ENCODE data around the gene TFR2. TPM values are rescaled to one million over a fixed set of nuclear protein-coding genes. Genes with fewer than 3 reads are reported as not detected.
A peak's percentile ranks its signal among the peaks of the same experiment; 100 is the strongest.

The TFR2 gene
- total and polyA plus RNA-seq, 2 of the 13 experiments (the other 11 are each of a cell fraction or from before 2014, with no cell fraction given): 36.9 to 64.2 TPM

- TF ChIP-seq ZBTB40 (IDR thresholded peaks at IDR 0.05) (no peak), ZBTB40 (CRISPR knock-in tag; IDR thresholded peaks at IDR 0.05) (peak; percentile 78; the same call in 1 of the 2 replicates), ZBTB20 (CRISPR knock-in tag; IDR thresholded peaks at IDR 0.05; ENCODE audit: borderline replicate concordance, low read depth) (peak; percentile 20; the same call in 1 of the 2 replicates), ZNF740 (CRISPR knock-in tag; IDR thresholded peaks at IDR 0.05) (peak; percentile 94), RXRB (CRISPR knock-in tag; IDR thresholded peaks at IDR 0.05; ENCODE audit: borderline replicate concordance) (peak; percentile 69), ZSCAN25 (CRISPR knock-in tag; IDR thresholded peaks at IDR 0.05) (peak; percentile 61), ZNF788 (CRISPR knock-in tag; IDR thresholded peaks at IDR 0.05; ENCODE audit: borderline replicate concordance) (peak; percentile 87), ZNF709 (CRISPR knock-in tag; IDR thresholded peaks at IDR 0.05) (no peak; the same call in 1 of the 2 replicates), HCFC1 (IDR thresholded peaks at IDR 0.05; ENCODE audit: low read depth, low read length) (peak; percentile 37; the same call in 1 of the 2 replicates), FLYWCH1 (CRISPR knock-in tag; IDR thresholded peaks at IDR 0.05) (0 out of 2 replicates have a peak, but pooled peaks have one; percentile 16), ZNF431 (CRISPR knock-in tag; IDR thresholded peaks at IDR 0.05; ENCODE audit: borderline replicate concordance, low read depth) (peak; percentile 79; the same call in 1 of the 2 replicates), IRF9 (CRISPR knock-in tag; IDR thresholded peaks at IDR 0.05; ENCODE audit: borderline replicate concordance) (peak; percentile 75), ZFYVE20 (CRISPR knock-in tag; IDR thresholded peaks at IDR 0.05; ENCODE audit: borderline replicate concordance, low read depth) (0 out of 2 replicates have a peak, but pooled peaks have one; percentile 27), GABPB1 (CRISPR knock-in tag; IDR thresholded peaks at IDR 0.05) (peak; percentile 91), ZBTB2 (CRISPR knock-in tag; IDR thresholded peaks at IDR 0.05; ENCODE audit: low read depth) (peak; percentile 90)
Observed at GRCh38 chr7:100585511-100586265, 55.7 kb downstream of the TFR2 start, which contains the start of gene LRCH4 (continued).
